ENCODE results near the gene NUDT11. TPM values are rescaled to one million over a fixed set of nuclear protein-coding genes. Genes with fewer than 3 reads are reported as not detected.

Gene NUDT11
- total RNA-seq, 1 experiment from 2014 or later = 3.0 TPM

Other genes starting within 250 kb of the NUDT11 start
- 0.12 TPM in 1 of 2 replicates, not detected in the other for gene NUDT10, start 163.8 kb downstream of the NUDT11 start, total RNA-seq (2014; rRNA removed; shearing (Covaris generic))
- 0.31 and 0.44 TPM in 2 replicates for gene CENPVL3, start 122.3 kb upstream of the NUDT11 start, total RNA-seq (2014; rRNA removed; shearing (Covaris generic))
- gene CENPVL2, start 186.2 kb upstream of the NUDT11 start, total RNA-seq (2014; rRNA removed; shearing (Covaris generic)) = not detected in 2 replicates
- not detected in 2 replicates for gene CENPVL1, start 213.9 kb upstream of the NUDT11 start, total RNA-seq (2014; rRNA removed; shearing (Covaris generic))
- gene GSPT2, start 246.8 kb upstream of the NUDT11 start, total RNA-seq (2014; rRNA removed; shearing (Covaris generic)) = 6.2 and 9.4 TPM in 2 replicates